LNCaP clone FGC (cell line): ENCODE data around the gene HS3ST3A1.

Experiments used
- DNase-seq: peaks from one replicate; pipeline ENCODE4 v3.0.0-alpha.2; 2011; ENCODE audit warnings: low read depth
- H3K4me3 ChIP-seq: 2 replicates; pipeline ENCODE4 v1.5.1; 2011; ENCODE audit warnings: mild to moderate bottlenecking, low read depth, low read length, control low read depth
- TF ChIP-seq, protein P1 (sequence below): IDR thresholded peaks from 2 replicates; pipeline ENCODE4 v1.5.1; 2012; ENCODE audit warnings: mild to moderate bottlenecking; ENCODE audit not compliant: control insufficient read depth, insufficient read depth; ENCODE audit errors: extremely low read depth

HS3ST3A1 gene

DNA sequence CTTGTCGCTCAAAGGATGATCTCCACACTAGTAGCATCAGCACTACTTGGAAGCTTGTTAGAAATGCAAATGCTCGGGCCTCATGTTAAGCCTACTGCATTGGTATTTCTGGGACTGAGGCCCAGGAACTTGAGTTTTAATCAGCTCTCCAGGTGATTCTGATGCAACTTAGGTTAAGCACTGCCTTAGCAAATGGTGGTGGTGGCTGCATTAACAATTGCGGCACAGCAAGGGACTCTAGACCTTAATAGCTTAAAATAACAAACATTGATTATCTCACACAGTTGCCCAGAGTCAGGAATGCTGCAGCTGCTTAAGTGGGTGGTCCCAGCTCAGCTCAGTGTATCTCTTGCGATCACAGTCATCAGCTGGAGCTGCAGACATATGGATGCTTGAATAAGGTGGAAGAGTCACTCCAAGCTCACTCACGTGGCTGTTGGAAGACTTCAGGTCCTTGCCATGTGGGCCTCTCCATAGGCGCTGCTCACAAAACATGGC is 25.8 kb downstream of the HS3ST3A1 start:
- TF ChIP-seq, protein P1, sequence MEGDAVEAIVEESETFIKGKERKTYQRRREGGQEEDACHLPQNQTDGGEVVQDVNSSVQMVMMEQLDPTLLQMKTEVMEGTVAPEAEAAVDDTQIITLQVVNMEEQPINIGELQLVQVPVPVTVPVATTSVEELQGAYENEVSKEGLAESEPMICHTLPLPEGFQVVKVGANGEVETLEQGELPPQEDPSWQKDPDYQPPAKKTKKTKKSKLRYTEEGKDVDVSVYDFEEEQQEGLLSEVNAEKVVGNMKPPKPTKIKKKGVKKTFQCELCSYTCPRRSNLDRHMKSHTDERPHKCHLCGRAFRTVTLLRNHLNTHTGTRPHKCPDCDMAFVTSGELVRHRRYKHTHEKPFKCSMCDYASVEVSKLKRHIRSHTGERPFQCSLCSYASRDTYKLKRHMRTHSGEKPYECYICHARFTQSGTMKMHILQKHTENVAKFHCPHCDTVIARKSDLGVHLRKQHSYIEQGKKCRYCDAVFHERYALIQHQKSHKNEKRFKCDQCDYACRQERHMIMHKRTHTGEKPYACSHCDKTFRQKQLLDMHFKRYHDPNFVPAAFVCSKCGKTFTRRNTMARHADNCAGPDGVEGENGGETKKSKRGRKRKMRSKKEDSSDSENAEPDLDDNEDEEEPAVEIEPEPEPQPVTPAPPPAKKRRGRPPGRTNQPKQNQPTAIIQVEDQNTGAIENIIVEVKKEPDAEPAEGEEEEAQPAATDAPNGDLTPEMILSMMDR, result no peak
- H3K4me3 ChIP-seq, result no peak overlapping the region
- DNase-seq, result no peak

DNA sequence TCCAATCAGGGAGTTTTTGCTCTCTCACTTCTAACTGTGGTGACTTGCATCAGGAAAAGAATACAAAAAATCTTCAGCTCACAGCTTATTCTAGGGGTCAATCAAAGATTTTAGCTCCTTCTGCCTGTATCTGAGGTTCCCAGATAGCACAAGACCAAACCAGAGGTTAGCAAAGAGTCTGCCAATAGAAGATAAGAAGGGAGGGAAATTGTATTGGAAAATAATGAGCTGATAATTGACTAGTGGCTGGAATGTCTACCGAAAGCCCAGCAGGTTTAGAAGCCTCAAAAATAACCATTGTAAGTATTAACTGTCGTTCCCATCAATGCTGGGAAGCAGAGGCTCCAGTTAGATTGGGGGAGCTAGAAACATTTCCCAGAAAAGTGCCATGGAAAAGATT is 26.3 kb downstream of the HS3ST3A1 start:
- TF ChIP-seq, protein P1, result no peak
- no peak for DNase-seq
- H3K4me3 ChIP-seq, result no peak overlapping the region

DNA sequence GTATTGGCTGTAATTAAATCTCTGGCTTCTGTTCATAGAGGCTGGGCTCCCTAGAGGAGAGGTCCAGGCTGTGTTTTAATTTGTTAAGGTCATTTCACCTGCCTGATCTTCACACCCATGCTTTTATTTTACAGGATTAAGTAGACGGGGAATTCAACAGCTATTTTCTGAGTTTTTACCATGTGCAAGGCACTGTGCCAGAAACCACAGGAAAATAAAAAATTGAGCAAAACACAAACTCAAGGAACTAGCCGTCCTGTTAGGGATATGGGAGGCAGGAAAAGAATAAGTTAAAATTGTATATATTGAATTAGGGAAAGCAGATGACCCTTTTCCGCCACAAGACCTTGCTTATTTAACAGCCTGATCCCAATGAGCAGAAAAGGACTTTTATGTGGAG is 29.1 kb downstream of the HS3ST3A1 start:
- no peak for DNase-seq
- H3K4me3 ChIP-seq, result no peak overlapping the region
- TF ChIP-seq, protein P1, result no peak

DNA sequence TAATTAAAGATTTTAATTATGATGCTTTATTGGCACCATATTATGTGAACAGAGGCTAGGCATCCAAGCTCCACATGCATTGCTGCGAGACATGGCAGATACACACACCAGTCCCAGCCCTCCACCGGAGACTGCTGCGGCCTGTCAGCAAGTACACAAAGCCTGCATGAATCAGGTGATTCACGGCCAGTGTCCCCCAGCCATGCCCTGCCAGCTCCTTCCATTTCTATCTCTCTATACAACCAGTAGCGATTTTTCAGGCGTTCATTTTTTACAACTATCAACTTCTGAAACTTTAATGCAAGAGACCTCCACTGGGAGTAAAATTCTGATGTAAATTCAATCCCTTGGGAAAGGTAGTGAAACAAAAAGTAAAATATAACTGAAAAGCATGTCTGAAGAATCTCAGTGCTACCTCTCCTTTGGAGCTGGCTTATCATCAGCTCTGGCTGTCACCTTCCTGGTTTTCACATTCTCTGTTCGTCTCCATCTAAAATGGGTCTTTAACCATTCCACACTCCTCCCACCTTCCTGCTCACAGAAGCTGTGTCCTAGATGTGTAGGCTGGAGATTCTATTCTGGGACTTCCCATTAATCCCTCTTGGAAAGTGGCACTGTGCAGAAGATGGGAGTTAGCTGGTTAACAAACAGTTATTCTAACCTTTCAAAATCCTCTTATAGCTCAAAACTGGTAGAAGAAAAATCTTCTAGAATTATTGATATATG is 32.2 kb downstream of the HS3ST3A1 start:
- TF ChIP-seq, protein P1, result no peak
- H3K4me3 ChIP-seq, result no peak overlapping the region
- no peak for DNase-seq

DNA sequence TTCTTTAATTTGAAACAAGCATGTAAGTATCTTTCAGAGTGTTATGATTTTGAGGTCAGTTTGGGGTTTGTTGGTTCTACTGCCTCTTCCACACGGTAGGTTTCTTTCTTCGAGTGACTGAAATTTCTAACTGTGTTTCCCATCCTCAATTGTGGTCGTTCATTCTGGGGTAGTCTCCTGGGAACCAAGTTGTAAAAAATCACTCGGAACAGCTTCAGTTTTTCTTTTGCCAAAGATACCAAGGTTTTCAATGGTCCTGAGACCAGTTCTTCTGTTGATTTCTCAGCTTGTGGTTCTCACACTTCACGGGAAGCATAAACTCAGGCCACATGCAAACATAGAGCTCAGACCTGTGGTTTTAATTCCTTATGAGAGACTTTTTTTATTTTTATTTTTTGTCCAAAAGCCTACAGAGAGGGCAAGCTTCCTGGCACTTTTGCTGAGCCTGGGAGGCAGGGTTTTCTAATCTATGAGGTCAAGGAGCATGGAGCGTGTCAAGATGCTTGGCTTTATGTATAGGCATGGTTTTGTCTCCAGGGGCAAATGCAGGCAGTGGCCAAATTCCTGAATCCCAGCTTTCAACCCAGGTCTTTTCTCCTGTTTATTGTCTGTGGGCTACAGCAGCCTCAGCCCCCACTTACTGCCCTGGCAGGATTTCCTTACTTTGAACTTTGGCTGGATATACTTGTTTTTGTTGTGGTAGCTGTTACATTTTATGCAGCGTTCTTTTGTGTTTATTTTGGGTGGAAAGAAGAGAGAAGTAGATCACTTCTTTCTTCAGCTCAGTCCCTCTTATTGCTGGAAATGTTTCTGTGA is 32.9 kb downstream of the HS3ST3A1 start:
- no peak for DNase-seq
- TF ChIP-seq, protein P1, result no peak
- H3K4me3 ChIP-seq, result no peak overlapping the region

DNA sequence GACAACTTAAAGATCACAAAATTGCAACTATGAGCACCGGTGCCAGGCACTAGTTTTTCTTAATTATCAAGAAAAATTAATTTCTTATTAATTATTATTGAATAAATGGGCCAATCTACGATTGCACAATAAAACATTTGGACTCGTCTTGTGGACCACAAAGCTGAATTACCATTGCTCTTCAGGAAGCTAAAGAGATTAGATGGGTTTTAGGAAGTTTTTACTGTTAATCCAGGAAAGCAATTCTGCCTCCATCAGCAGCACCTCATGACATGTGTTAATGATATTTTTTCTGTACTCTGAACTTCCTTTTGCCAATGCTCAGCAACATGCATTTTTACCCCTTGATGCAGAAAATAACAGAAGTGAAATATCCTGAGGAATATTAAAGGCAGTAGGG is 37.9 kb downstream of the HS3ST3A1 start:
- no peak for DNase-seq
- TF ChIP-seq, protein P1, result no peak
- no peak overlapping the region for H3K4me3 ChIP-seq
